GM23338 (cell line): ENCODE measurements around the gene CES2. TPM values are rescaled to one million over a fixed set of nuclear protein-coding genes. Genes with fewer than 3 reads are reported as not detected.

Source experiments
- ATAC-seq: fragments of 200-7000 bp; cut with Tn5 transposase; 3 replicates; pipeline ENCODE4 v1.9.1; 2020
- DNase-seq: peaks from one replicate; pipeline ENCODE4 v3.0.0-alpha.2; 2015; ENCODE audit warnings: low spot score
- H2AFZ ChIP-seq: fragments of 200-600 bp; sonication (generic); 2 replicates; pipeline ENCODE4 v1.8.0; 2016; ENCODE audit warnings: antibody characterized with exemption, mild to moderate bottlenecking, moderate library complexity
- H3F3A ChIP-seq: fragments of 200-600 bp; sonication (generic); replicated peaks from 2 replicates; pipeline ENCODE4 v1.8.0; 2017; ENCODE audit warnings: antibody characterized with exemption, mixed run types, low read depth
- H3K27ac ChIP-seq: fragments of 200-600 bp; sonication (generic); 2 replicates; pipeline ENCODE4 v1.6.1; 2016; ENCODE audit warnings: low read depth
- H3K27me3 ChIP-seq: fragments of 200-600 bp; sonication (generic); 2 replicates; pipeline ENCODE4 v1.8.0; 2016; ENCODE audit warnings: mild to moderate bottlenecking, mixed run types, moderate library complexity; ENCODE audit not compliant: insufficient read depth
- H3K36me3 ChIP-seq: fragments of 200-600 bp; sonication (generic); 2 replicates; pipeline ENCODE4 v1.8.0; 2016; ENCODE audit warnings: mild to moderate bottlenecking; ENCODE audit not compliant: insufficient read depth
- H3K4me1 ChIP-seq: fragments of 200-600 bp; sonication (generic); 2 replicates; pipeline ENCODE4 v1.8.0; 2016; ENCODE audit warnings: mild to moderate bottlenecking, moderate library complexity; ENCODE audit not compliant: insufficient read depth
- H3K4me2 ChIP-seq: fragments of 200-600 bp; sonication (generic); 2 replicates; pipeline ENCODE4 v1.7.1; 2017; ENCODE audit warnings: mixed run types
- H3K4me3 ChIP-seq: fragments of 200-600 bp; sonication (generic); 2 replicates; pipeline ENCODE4 v1.6.1; 2016; ENCODE audit warnings: mixed run types
- H3K79me2 ChIP-seq: fragments of 200-600 bp; sonication (generic); replicated peaks from 2 replicates; pipeline ENCODE4 v1.8.0; 2017; ENCODE audit warnings: mild to moderate bottlenecking; ENCODE audit not compliant: insufficient read depth
- H3K9me2 ChIP-seq: fragments of 200-600 bp; sonication (generic); 2 replicates; pipeline ENCODE4 v1.8.0; 2017; ENCODE audit not compliant: insufficient read depth
- H4K20me1 ChIP-seq: fragments of 200-600 bp; sonication (generic); replicated peaks from 2 replicates; pipeline ENCODE4 v1.8.0; 2017; ENCODE audit warnings: mild to moderate bottlenecking; ENCODE audit not compliant: insufficient read depth
- H3K27ac Mint-ChIP-seq: 2 replicates; pipeline ENCODE4 v1.8.0; 2020; ENCODE audit warnings: inconsistent platforms, mild to moderate bottlenecking, moderate library complexity, mixed read lengths
- H3K27me3 Mint-ChIP-seq: 3 replicates; pipeline ENCODE4 v1.8.0; 2022; ENCODE audit warnings: low read depth, mild to moderate bottlenecking, moderate library complexity, mixed read lengths, inconsistent platforms; ENCODE audit not compliant: insufficient read depth, poor library complexity
- H3K36me3 Mint-ChIP-seq: 3 replicates; pipeline ENCODE4 v1.8.0; 2021; ENCODE audit warnings: low read depth, mild to moderate bottlenecking, inconsistent platforms, moderate library complexity, mixed read lengths
- H3K4me1 Mint-ChIP-seq: 3 replicates; pipeline ENCODE4 v1.8.0; 2020; ENCODE audit warnings: mild to moderate bottlenecking, inconsistent platforms, mixed read lengths
- H3K4me3 Mint-ChIP-seq: 3 replicates; pipeline ENCODE4 v1.8.0; 2021; ENCODE audit warnings: moderate library complexity, mild to moderate bottlenecking, inconsistent platforms, mixed read lengths
- H3K9me3 Mint-ChIP-seq: 3 replicates; pipeline ENCODE4 v1.8.0; 2020; ENCODE audit warnings: moderate library complexity, mild to moderate bottlenecking, inconsistent platforms, mixed read lengths
- CREB1 ChIP-seq: fragments of 250-450 bp; sonication (Bioruptor Pico); IDR thresholded peaks from 2 replicates; pipeline ENCODE4 v1.5.0; 2020; ENCODE audit warnings: low read depth, mild to moderate bottlenecking, moderate library complexity
- EZH2 ChIP-seq: fragments of 200-600 bp; sonication (generic); IDR thresholded peaks from one replicate; pipeline ENCODE4 v1.8.0; 2017; ENCODE audit warnings: antibody characterized with exemption, mild to moderate bottlenecking, low read depth; ENCODE audit not compliant: unreplicated experiment
- EZH2phosphoT487 ChIP-seq: fragments of 200-600 bp; sonication (generic); IDR thresholded peaks from one replicate; pipeline ENCODE4 v1.8.1; 2018; ENCODE audit warnings: antibody characterized with exemption; ENCODE audit not compliant: unreplicated experiment
- JUNB ChIP-seq: IDR thresholded peaks from one replicate; pipeline ENCODE4 v1.6.1; 2016; ENCODE audit warnings: antibody characterized with exemption; ENCODE audit not compliant: unreplicated experiment
- NANOG ChIP-seq: IDR thresholded peaks from 2 replicates; pipeline ENCODE4 v1.6.1; 2016; ENCODE audit warnings: antibody characterized with exemption, borderline replicate concordance
- POLR2AphosphoS5 ChIP-seq: IDR thresholded peaks from 2 replicates; pipeline ENCODE4 v1.6.1; 2016; ENCODE audit warnings: antibody characterized with exemption, low read depth
- STAT1 ChIP-seq: IDR thresholded peaks from one replicate; pipeline ENCODE4 v1.6.1; 2016; ENCODE audit warnings: antibody characterized with exemption; ENCODE audit not compliant: unreplicated experiment
- ZNF114 ChIP-seq: fragments of 250-450 bp; sonication (Bioruptor Pico); IDR thresholded peaks from 2 replicates; pipeline ENCODE4 v1.5.0; 2020; ENCODE audit warnings: mild to moderate bottlenecking, moderate library complexity
- ZNF331 ChIP-seq: fragments of 250-450 bp; sonication (Bioruptor Pico); IDR thresholded peaks from 2 replicates; pipeline ENCODE4 v1.5.0; 2020; ENCODE audit warnings: low read depth, mild to moderate bottlenecking, moderate library complexity
- polyA plus RNA-seq: library from polyadenylated mRNA; unstranded; fragments of >200 nt; fragmentation: Nextera tagmentation; extraction: Ambion mirVana; gene quantifications from 2 replicates; pipeline ENCODE4 v1.2.1, GENCODE V29; 2016
- total RNA-seq: library from RNA; depleted of rRNA; stranded (reverse); fragments of >200 nt; shearing (Covaris generic); gene quantifications from 2 replicates; pipeline ENCODE4 v1.2.3, GENCODE V29; 2014
- TF ChIP-seq, protein P1 (sequence below): fragments of 250-450 bp; sonication (Bioruptor Pico); IDR thresholded peaks from 2 replicates; pipeline ENCODE4 v1.5.0; 2020; ENCODE audit warnings: mild to moderate bottlenecking, moderate library complexity
- TF ChIP-seq, protein P2 (sequence below), 2 experiments: fragments of 200-600 bp in 1 of 2; sonication (generic) in 1 of 2; conservative IDR thresholded peaks; 2 replicates each; pipeline versions ENCODE4 v1.5.1 to v1.6.1; 2016 to 2017; ENCODE audit warnings: antibody characterized with exemption in 2 of 2, low read depth in 2 of 2, mild to moderate bottlenecking in 2 of 2, moderate library complexity in 1 of 2
- TF ChIP-seq, protein P3 (sequence below): IDR thresholded peaks from 2 replicates; pipeline ENCODE4 v1.6.1; 2016; ENCODE audit warnings: antibody characterized with exemption

CES2 gene
- total and polyA plus RNA-seq, 2 experiments from 2014 or later: 5.0 to 9.3 TPM

DNA sequence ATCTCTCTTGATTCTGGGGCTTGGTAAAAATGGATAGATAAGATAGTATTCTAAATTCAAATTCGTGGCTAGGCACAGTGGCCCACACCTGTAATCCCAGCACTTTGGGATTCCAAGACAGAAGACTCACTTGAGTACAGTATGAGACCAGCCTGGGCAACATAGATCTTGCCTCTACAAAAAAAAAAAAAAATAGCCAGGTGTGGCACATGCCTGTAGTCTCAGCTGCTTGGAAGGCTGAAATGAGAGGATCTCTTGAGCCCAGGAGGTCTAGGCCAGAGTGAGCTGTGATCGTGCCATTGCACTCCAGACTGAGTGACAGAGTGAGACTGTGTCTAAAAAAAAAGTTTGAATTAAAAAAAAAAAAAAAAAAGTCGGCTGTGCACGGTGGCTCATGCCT is 45.7 kb upstream of the CES2 start:
- no peak overlapping the region for H3K27ac ChIP-seq
- no peak overlapping the region for H3K27ac Mint-ChIP-seq
- no peak overlapping the region for H3K4me2 ChIP-seq
- no peaks in the 10 kb centered on the region for H3K27me3 ChIP-seq
- H3K79me2 ChIP-seq: 0 out of 2 replicates have a peak, but pooled peaks cover 10% of the 10 kb centered on the region
- peaks cover 40% of the 10 kb centered on the region for H3K36me3 Mint-ChIP-seq
- TF ChIP-seq, protein P1, sequence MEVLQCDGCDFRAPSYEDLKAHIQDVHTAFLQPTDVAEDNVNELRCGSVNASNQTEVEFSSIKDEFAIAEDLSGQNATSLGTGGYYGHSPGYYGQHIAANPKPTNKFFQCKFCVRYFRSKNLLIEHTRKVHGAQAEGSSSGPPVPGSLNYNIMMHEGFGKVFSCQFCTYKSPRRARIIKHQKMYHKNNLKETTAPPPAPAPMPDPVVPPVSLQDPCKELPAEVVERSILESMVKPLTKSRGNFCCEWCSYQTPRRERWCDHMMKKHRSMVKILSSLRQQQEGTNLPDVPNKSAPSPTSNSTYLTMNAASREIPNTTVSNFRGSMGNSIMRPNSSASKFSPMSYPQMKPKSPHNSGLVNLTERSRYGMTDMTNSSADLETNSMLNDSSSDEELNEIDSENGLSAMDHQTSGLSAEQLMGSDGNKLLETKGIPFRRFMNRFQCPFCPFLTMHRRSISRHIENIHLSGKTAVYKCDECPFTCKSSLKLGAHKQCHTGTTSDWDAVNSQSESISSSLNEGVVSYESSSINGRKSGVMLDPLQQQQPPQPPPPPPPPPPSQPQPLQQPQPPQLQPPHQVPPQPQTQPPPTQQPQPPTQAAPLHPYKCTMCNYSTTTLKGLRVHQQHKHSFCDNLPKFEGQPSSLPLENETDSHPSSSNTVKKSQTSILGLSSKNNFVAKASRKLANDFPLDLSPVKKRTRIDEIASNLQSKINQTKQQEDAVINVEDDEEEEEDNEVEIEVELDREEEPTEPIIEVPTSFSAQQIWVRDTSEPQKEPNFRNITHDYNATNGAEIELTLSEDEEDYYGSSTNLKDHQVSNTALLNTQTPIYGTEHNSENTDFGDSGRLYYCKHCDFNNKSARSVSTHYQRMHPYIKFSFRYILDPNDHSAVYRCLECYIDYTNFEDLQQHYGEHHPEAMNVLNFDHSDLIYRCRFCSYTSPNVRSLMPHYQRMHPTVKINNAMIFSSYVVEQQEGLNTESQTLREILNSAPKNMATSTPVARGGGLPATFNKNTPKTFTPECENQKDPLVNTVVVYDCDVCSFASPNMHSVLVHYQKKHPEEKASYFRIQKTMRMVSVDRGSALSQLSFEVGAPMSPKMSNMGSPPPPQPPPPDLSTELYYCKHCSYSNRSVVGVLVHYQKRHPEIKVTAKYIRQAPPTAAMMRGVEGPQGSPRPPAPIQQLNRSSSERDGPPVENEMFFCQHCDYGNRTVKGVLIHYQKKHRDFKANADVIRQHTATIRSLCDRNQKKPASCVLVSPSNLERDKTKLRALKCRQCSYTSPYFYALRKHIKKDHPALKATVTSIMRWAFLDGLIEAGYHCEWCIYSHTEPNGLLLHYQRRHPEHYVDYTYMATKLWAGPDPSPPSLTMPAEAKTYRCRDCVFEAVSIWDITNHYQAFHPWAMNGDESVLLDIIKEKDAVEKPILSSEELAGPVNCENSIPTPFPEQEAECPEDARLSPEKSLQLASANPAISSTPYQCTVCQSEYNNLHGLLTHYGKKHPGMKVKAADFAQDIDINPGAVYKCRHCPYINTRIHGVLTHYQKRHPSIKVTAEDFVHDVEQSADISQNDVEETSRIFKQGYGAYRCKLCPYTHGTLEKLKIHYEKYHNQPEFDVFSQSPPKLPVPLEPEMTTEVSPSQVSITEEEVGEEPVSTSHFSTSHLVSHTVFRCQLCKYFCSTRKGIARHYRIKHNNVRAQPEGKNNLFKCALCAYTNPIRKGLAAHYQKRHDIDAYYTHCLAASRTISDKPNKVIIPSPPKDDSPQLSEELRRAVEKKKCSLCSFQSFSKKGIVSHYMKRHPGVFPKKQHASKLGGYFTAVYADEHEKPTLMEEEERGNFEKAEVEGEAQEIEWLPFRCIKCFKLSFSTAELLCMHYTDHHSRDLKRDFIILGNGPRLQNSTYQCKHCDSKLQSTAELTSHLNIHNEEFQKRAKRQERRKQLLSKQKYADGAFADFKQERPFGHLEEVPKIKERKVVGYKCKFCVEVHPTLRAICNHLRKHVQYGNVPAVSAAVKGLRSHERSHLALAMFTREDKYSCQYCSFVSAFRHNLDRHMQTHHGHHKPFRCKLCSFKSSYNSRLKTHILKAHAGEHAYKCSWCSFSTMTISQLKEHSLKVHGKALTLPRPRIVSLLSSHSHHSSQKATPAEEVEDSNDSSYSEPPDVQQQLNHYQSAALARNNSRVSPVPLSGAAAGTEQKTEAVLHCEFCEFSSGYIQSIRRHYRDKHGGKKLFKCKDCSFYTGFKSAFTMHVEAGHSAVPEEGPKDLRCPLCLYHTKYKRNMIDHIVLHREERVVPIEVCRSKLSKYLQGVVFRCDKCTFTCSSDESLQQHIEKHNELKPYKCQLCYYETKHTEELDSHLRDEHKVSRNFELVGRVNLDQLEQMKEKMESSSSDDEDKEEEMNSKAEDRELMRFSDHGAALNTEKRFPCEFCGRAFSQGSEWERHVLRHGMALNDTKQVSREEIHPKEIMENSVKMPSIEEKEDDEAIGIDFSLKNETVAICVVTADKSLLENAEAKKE (CRISPR knock-in tag): no peak
- TF ChIP-seq ZNF331 (CRISPR knock-in tag) (no peak), ZNF114 (no peak), CREB1 (CRISPR knock-in tag) (no peak), NANOG (no peak), STAT1 (no peak), POLR2AphosphoS5 (no peak), EZH2 (no peak), EZH2phosphoT487 (no peak), JUNB (no peak)
- TF ChIP-seq, protein P2, sequence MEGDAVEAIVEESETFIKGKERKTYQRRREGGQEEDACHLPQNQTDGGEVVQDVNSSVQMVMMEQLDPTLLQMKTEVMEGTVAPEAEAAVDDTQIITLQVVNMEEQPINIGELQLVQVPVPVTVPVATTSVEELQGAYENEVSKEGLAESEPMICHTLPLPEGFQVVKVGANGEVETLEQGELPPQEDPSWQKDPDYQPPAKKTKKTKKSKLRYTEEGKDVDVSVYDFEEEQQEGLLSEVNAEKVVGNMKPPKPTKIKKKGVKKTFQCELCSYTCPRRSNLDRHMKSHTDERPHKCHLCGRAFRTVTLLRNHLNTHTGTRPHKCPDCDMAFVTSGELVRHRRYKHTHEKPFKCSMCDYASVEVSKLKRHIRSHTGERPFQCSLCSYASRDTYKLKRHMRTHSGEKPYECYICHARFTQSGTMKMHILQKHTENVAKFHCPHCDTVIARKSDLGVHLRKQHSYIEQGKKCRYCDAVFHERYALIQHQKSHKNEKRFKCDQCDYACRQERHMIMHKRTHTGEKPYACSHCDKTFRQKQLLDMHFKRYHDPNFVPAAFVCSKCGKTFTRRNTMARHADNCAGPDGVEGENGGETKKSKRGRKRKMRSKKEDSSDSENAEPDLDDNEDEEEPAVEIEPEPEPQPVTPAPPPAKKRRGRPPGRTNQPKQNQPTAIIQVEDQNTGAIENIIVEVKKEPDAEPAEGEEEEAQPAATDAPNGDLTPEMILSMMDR (conservative IDR thresholded peaks at IDR 0.05; ENCODE audit: low read depth in 2 of 2): no peak
- TF ChIP-seq, protein P3, sequence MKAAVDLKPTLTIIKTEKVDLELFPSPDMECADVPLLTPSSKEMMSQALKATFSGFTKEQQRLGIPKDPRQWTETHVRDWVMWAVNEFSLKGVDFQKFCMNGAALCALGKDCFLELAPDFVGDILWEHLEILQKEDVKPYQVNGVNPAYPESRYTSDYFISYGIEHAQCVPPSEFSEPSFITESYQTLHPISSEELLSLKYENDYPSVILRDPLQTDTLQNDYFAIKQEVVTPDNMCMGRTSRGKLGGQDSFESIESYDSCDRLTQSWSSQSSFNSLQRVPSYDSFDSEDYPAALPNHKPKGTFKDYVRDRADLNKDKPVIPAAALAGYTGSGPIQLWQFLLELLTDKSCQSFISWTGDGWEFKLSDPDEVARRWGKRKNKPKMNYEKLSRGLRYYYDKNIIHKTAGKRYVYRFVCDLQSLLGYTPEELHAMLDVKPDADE: no peak
- ATAC-seq: no peak
- H3K9me3 Mint-ChIP-seq: no peaks in the 10 kb centered on the region; the same call in 2 of the 3 replicates
- H3F3A ChIP-seq: 0 out of 2 replicates have a peak, but pooled peaks cover 1% of the 10 kb centered on the region
- peaks cover 6% of the 10 kb centered on the region; the same call in 1 of the 2 replicates for H4K20me1 ChIP-seq
- H3K36me3 ChIP-seq: peaks cover 8% of the 10 kb centered on the region; the same call in 1 of the 2 replicates
- H2AFZ ChIP-seq: no peak overlapping the region
- H3K4me3 ChIP-seq: no peak overlapping the region
- no peak for DNase-seq
- H3K4me3 Mint-ChIP-seq: no peak overlapping the region
- peaks cover 2% of the 10 kb centered on the region for H3K27me3 Mint-ChIP-seq
- H3K4me1 Mint-ChIP-seq: peaks cover 7% of the 10 kb centered on the region; the same call in 2 of the 3 replicates
- no peaks in the 10 kb centered on the region for H3K9me2 ChIP-seq
- no peaks in the 10 kb centered on the region; the same call in 1 of the 2 replicates for H3K4me1 ChIP-seq
